H7 (cell line): ENCODE results near the gene CRACR2B. TPM values are rescaled to one million over a fixed set of nuclear protein-coding genes. Genes with fewer than 3 reads are reported as not detected.

Source experiments
- DNase-seq: peaks from one replicate; pipeline ENCODE4 v3.0.0; 2012
- H3K27me3 ChIP-seq: 2 replicates; pipeline ENCODE4 v1.6.0; 2011; ENCODE audit warnings: mild to moderate bottlenecking, low read length; ENCODE audit not compliant: control insufficient read depth, insufficient read depth
- H3K36me3 ChIP-seq: replicated peaks from 2 replicates; pipeline ENCODE4 v1.5.1; 2011; ENCODE audit warnings: low read length; ENCODE audit not compliant: control insufficient read depth, insufficient read depth
- H3K4me3 ChIP-seq: 2 replicates; pipeline ENCODE4 v1.5.1; 2011; ENCODE audit warnings: low read depth, mild to moderate bottlenecking, control low read depth, low read length, moderate library complexity; ENCODE audit not compliant: insufficient read depth
- total RNA-seq: library from RNA; depleted of rRNA; stranded (reverse); fragments of >200 nt; shearing (Covaris generic); gene quantifications from 2 replicates; pipeline ENCODE4 v1.2.3, GENCODE V29; 2014

The CRACR2B gene
- total RNA-seq, 1 experiment from 2014 or later = 20.2 TPM

GRCh38 chr11:800473-800872 is 27.2 kb upstream of the CRACR2B start:
- Histone ChIP-seq H3K27me3 (no peaks in the 10 kb centered on the region), H3K36me3 (peaks cover 9% of the 10 kb centered on the region), H3K4me3 (no peak overlapping the region)
- DNase-seq = no peak

DNA sequence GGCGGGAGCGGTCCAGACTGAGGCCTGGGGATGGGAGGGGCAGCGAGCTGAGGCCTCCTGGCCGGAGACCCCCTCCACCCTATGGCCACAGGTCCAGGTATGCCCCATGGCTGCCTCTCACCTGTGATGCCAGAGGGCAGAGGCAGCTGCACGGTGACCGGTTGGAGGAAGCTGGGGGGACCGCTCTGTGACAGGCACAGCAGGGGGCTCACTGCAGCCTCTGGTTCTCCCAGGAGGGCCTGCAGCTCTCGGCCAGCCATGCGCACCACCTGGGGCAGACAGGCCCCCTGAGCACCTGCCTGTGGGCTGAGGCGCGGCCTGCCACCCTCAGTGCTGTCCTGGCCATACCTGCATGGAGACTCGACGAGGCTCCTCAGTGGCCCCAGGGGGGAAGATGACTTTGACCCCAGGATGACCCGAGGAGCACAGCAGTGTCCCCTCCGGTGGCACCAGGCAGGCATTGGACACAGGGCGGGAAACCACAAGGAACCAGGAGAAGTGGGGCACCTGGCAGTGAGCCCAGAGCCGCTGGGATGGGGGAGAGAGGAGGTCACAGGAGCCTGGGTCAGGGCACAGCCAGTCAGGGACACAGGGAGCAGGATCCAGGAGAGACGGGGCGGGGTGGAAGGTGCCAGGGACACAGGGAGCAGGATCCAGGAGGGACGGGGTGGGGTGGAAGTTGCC is 26.5 kb upstream of the CRACR2B start:
- no peaks in the 10 kb centered on the region for H3K27me3 ChIP-seq
- DNase-seq = no peak

DNA sequence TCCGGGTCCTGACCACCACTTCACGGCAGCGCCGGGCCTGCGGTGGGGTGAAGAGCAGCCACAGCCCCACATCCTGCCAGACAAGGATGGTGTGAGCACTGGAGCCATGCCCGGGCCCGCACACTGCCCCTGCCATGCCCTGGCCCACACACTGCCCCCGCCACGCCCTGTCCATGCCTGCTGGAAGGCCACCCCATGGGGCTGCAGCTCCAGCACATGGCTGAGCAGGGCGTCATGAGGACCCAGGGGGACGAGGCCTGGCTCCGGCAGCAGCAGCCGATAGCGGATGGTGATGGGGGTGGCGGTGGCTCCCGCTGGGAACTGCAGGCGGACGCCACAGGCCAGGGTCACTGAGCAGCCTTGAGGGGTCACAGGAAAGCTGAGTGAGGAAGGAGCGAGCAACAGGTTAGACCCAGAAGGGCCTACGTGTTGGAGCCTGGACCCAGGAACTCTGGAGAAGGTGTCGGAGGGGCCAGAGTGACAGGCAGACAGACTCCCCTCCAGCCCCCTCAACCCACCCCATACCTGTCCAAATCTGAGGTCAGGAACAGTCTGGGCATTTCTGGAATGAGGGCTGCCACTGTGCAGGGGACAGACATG is 25.6 kb upstream of the CRACR2B start:
- Histone ChIP-seq H3K36me3 (peaks cover 9% of the 10 kb centered on the region), H3K4me3 (no peak overlapping the region), H3K27me3 (no peaks in the 10 kb centered on the region)
- no peak for DNase-seq

More for the DNA sequence above, 26.5 kb upstream of the CRACR2B start:
- H3K4me3 ChIP-seq = no peak overlapping the region
- peaks cover 9% of the 10 kb centered on the region for H3K36me3 ChIP-seq

DNA sequence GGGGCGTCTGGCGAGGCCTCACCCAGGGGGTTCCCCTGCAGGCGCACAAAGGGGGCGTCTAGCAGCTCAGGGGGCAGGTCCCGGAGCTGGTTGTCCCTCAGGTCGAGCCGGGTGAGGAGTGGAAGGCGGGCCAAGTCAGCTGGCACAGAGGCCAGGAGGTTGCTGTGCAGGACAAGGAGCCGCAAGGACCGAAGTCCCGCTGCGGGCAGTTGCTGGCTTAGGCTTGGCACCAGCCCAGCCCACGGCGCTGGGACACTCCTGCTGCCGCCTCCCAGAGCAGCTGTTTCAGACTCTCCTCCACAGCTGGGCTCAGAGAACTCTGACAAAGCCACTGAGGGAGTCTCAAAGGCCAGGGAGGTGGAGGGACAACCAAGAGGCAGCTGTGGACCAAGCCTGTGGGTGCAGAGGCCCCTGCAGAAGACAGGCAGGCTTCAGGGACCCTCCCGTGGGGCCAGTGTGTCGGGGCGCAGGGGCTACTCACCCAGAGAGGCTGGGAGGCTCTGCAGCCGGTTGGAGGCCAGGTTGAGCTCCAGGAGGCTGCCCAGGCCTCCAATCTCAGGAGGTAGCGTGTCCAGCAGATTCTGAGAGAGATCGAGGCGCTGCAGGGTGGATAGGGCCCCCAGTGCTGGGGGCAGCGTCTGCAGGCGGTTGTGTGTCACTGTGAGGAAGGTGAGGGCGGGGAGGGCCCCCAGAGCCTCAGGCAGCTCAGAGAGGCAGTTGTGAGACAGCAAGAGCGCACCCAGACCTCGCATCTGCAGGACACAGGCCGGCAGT is 24.8 kb upstream of the CRACR2B start:
- DNase-seq = no peak
- Histone ChIP-seq H3K27me3 (no peaks in the 10 kb centered on the region), H3K4me3 (no peak overlapping the region), H3K36me3 (peaks cover 9% of the 10 kb centered on the region)

DNA sequence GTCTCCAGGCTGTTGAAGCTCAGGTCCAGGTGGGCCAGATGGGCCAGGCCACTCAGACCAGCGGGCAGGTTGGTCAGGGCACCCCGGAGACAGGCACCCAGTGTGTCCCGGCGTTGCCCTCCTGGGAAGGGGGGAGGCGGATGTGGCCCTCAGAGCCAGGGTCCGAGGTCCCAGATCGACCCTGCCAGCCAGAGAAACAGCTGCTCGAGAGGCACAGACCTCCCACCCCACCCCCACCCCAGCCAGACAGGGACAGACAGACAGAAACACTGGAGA is 24.3 kb upstream of the CRACR2B start:
- no peaks in the 10 kb centered on the region for H3K27me3 ChIP-seq
- H3K36me3 ChIP-seq = peaks cover 9% of the 10 kb centered on the region
- H3K4me3 ChIP-seq = no peak overlapping the region
- no peak for DNase-seq

DNA sequence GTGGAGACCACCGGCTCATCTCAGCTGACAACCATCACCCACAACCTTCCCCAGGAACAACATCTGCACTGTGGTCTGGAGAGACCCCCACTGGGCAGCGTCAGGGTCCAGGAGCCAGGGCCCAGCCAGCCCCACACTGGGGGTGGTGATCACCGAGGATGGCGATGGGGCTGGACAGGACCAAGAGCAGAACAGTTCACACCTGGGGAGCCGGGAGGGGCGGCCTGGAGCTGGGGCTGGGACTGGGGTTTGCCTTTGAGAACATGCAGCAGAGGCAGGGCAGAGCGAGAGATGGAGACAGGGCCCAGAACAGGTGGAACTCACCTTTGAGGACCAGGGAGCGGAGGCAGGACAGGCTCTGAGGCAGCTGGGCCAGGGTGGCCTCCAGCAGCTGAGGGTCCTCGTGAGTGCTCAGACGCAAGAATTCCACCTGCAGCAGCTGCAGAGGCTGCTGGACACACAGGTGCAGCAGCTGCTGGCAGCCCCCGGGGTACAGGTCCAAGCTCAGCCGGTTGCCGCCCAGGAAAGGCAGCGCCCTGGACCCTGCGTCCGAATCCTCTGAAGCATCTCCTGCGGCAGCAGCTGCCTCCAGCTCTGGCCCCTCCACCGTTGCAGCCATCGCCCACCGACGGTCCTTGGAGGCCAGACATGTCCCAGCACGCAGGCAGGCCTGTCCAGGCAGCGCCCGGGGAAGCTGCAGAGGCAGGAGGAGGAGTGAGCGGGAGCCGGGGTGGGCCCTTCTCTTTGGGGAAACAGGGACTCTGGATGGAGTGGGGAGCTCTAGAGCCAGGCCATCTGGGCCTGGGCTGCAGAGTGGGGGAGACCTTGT is 23.7 kb upstream of the CRACR2B start:
- peak; percentile 82 for DNase-seq
- Histone ChIP-seq H3K36me3 (peaks cover 9% of the 10 kb centered on the region), H3K27me3 (no peaks in the 10 kb centered on the region), H3K4me3 (peak overlapping the region; percentile 59)

GRCh38 chr11:804599-804964 is 23.1 kb upstream of the CRACR2B start:
- no peaks in the 10 kb centered on the region for H3K27me3 ChIP-seq

GRCh38 chr11:808427-809286 is 19.1 kb upstream of the CRACR2B start:
- H3K4me3 ChIP-seq = peak overlapping the region; percentile 98
- H3K27me3 ChIP-seq = no peaks in the 10 kb centered on the region
- DNase-seq = no peak
- peaks cover 26% of the 10 kb centered on the region for H3K36me3 ChIP-seq

More at GRCh38 chr11:804599-804964, 23.1 kb upstream of the CRACR2B start:
- peaks cover 9% of the 10 kb centered on the region for H3K36me3 ChIP-seq
- H3K4me3 ChIP-seq = peak overlapping the region; percentile 59
- DNase-seq = peak; percentile 81

GRCh38 chr11:809287-810039 is 18.3 kb upstream of the CRACR2B start, which contains the start of gene RPLP2:
TSS of gene RPLP2 (plus strand) at chr11:809967. CDS start at chr11:810235, 268 bp downstream.
- Histone ChIP-seq H3K36me3 (peaks cover 26% of the 10 kb centered on the region), H3K4me3 (peak within 1 kb of the TSS; percentile 98), H3K27me3 (no peaks in the 10 kb centered on the region)
- peak; percentile 99 for DNase-seq

DNA sequence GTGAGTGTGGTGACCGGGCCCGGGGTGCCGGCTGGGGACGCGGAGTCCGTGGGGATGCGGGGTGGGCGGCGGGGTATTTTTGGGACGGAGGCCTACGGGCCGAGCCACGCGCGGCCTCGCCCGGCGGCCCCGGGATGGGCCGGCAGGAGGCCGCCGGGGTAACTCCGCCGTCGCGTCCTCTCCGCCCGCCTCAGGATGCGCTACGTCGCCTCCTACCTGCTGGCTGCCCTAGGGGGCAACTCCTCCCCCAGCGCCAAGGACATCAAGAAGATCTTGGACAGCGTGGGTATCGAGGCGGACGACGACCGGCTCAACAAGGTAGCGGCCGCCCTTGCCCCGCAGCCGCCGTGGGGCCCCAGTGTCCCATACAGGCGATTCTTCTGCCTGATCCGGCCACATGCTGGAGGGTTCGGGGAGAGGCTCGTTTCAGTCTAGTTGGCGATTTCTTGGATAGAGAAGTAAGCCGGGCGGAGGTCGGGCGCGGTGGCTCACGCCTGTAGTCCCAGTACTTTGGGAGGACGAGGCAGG is 17.6 kb upstream of the CRACR2B start:
- Histone ChIP-seq H3K36me3 (peaks cover 26% of the 10 kb centered on the region), H3K27me3 (no peaks in the 10 kb centered on the region), H3K4me3 (peak overlapping the region; percentile 98)
- DNase-seq = no peak

DNA sequence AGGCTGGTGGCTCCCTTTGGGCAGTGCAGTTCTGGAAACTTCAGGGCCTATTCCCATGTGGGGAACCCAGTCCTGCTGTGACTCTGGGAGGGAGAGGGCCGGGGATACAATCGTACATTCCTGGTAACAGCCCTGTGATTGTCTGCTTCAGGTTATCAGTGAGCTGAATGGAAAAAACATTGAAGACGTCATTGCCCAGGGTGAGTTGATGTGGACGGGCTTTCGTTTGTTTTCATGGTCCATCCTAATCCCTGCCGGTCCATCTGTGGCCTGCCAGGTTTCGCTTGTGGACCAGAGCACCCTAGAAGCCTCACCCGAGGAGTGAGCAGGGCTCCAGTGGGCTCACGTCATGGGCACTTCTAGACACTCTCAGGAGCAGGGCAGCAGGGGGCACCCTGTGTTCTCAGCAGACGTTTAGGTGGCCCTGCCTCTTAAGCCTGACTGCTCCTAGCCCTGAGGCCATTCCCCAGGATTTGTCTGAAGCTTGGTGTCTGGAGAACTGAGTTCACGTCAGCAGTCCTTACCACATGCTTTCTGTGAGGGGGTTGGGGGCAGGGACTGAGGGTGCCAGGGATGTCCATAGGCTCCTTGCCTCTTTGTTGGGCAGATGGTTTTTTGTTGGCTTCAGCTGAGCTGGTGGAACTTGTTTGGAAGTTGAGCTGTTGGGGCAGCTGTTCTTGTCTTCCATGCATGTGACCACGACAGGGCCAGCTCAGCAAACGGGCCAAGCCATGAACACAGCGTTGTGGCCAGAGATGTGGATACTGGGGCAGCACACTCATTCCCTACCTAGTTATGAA is 16.1 kb upstream of the CRACR2B start:
- H3K36me3 ChIP-seq = peaks cover 26% of the 10 kb centered on the region
- no peak for DNase-seq
- no peak overlapping the region for H3K4me3 ChIP-seq
- H3K27me3 ChIP-seq = no peaks in the 10 kb centered on the region

DNA sequence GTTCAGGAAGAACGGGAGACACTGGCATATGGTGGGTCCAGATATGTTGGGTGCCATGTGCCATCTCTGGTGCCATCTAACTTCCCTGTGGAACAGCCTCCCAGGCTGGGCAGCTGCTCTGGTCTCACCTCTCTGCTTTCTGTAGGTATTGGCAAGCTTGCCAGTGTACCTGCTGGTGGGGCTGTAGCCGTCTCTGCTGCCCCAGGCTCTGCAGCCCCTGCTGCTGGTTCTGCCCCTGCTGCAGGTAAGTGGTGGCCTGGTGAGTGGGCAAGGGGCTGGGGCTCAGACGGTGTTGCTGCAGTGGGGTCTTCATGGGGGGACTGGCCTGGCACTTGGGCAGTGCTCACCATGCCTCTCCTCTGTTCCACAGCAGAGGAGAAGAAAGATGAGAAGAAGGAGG is 15.3 kb upstream of the CRACR2B start:
- Histone ChIP-seq H3K36me3 (peaks cover 26% of the 10 kb centered on the region), H3K27me3 (no peaks in the 10 kb centered on the region), H3K4me3 (no peak overlapping the region)
- no peak for DNase-seq
